ENCODE results near the gene FAM240B. TPM values are rescaled to one million over a fixed set of nuclear protein-coding genes. Genes with fewer than 3 reads are reported as not detected.
A peak's percentile ranks its signal among the peaks of the same experiment; 100 is the strongest.

Gene FAM240B
- total and polyA plus RNA-seq, 2 experiments from 2014 or later: not detected

DNA sequence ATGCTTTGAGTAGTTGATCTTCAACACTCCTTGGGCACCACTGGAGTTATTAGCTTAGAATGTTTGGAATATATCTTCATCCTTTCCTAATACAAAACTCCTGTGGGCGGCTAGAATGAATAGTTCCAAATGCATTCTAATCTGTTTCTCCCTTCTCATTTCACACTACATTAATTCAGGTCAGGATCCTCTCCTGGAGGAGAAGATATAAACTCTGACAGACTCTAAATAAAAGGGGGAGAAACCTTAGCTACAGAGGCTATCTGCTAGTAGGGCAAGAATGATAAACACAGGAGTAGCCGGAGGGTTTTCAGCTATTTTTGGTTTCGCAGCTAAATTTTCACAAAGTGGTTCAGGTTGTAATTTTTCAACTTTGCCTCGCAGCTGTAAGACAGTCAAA, 45.2 kb upstream of the FAM240B start:
- Histone ChIP-seq H2AFZ (no peak overlapping the region), H3K4me3 (no peak overlapping the region), H3K4me2 (no peak overlapping the region), H4K20me1 (replicated peaks; ENCODE audit: insufficient read depth) (no peaks in the 10 kb centered on the region), H3K79me2 (replicated peaks; ENCODE audit: insufficient read depth) (no peaks in the 10 kb centered on the region), H3K9me2 (ENCODE audit: insufficient read depth) (no peaks in the 10 kb centered on the region), H3F3A (replicated peaks; ENCODE audit: low read depth) (no peaks in the 10 kb centered on the region), H3K4me1 (ENCODE audit: insufficient read depth) (peaks cover 18% of the 10 kb centered on the region), H3K27ac (ENCODE audit: low read depth) (no peak overlapping the region), H3K27me3 (ENCODE audit: insufficient read depth) (no peaks in the 10 kb centered on the region), H3K36me3 (ENCODE audit: insufficient read depth) (no peaks in the 10 kb centered on the region)
- peaks cover 3% of the 10 kb centered on the region; the same call in 2 of the 3 replicates for H3K36me3 Mint-ChIP-seq (ENCODE audit: low read depth)
- no peak overlapping the region for H3K4me3 Mint-ChIP-seq
- peaks cover 2% of the 10 kb centered on the region; the same call in 2 of the 3 replicates for H3K9me3 Mint-ChIP-seq
- TF ChIP-seq, protein P1, sequence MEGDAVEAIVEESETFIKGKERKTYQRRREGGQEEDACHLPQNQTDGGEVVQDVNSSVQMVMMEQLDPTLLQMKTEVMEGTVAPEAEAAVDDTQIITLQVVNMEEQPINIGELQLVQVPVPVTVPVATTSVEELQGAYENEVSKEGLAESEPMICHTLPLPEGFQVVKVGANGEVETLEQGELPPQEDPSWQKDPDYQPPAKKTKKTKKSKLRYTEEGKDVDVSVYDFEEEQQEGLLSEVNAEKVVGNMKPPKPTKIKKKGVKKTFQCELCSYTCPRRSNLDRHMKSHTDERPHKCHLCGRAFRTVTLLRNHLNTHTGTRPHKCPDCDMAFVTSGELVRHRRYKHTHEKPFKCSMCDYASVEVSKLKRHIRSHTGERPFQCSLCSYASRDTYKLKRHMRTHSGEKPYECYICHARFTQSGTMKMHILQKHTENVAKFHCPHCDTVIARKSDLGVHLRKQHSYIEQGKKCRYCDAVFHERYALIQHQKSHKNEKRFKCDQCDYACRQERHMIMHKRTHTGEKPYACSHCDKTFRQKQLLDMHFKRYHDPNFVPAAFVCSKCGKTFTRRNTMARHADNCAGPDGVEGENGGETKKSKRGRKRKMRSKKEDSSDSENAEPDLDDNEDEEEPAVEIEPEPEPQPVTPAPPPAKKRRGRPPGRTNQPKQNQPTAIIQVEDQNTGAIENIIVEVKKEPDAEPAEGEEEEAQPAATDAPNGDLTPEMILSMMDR (conservative IDR thresholded peaks at IDR 0.05; ENCODE audit: low read depth in 2 of 2): no peak
- TF ChIP-seq NANOG (IDR thresholded peaks at IDR 0.05; ENCODE audit: borderline replicate concordance) (no peak), EZH2phosphoT487 (IDR thresholded peaks at IDR 0.05; ENCODE audit: unreplicated experiment) (no peak)
- DNase-seq (ENCODE audit: low spot score) (no peak), ATAC-seq (no peak)
- H3K4me1 Mint-ChIP-seq: peaks cover 23% of the 10 kb centered on the region
- no peaks in the 10 kb centered on the region for H3K27me3 Mint-ChIP-seq (ENCODE audit: insufficient read depth, low read depth, poor library complexity)
- H3K27ac Mint-ChIP-seq: no peak overlapping the region

DNA sequence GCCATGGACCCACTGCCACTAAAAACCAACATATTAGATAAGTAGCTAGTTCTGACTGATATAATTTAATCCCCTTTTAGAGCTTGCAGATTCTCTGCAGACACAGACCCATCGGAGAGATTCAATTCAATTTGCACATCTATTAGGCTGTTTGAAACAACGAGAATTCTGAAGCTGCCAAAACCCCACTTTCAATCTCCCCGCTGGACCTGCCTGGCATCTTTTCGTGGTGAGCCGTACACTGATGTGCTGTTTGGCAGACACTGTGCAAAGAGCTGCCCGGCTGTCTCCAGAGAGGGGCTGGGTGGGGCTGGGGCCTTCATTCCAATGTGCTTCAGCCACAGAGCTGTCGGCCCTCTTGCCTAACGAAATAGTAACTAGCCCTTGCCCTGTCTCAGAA, 42.1 kb upstream of the FAM240B start:
- no peaks in the 10 kb centered on the region for H3K27me3 Mint-ChIP-seq (ENCODE audit: insufficient read depth, low read depth, poor library complexity)
- peaks cover 2% of the 10 kb centered on the region; the same call in 2 of the 3 replicates for H3K9me3 Mint-ChIP-seq
- Histone ChIP-seq H3K4me3 (peak overlapping the region; percentile 12; the same call in 1 of the 2 replicates), H3K27me3 (ENCODE audit: insufficient read depth) (no peaks in the 10 kb centered on the region), H3K36me3 (ENCODE audit: insufficient read depth) (no peaks in the 10 kb centered on the region), H3K4me2 (peak overlapping the region; percentile 67), H3K27ac (ENCODE audit: low read depth) (peak overlapping the region; percentile 84; the same call in 1 of the 2 replicates), H2AFZ (no peak overlapping the region), H3K79me2 (replicated peaks; ENCODE audit: insufficient read depth) (no peaks in the 10 kb centered on the region), H3K4me1 (ENCODE audit: insufficient read depth) (peaks cover 20% of the 10 kb centered on the region), H3F3A (replicated peaks; ENCODE audit: low read depth) (no peaks in the 10 kb centered on the region), H3K9me2 (ENCODE audit: insufficient read depth) (no peaks in the 10 kb centered on the region), H4K20me1 (replicated peaks; ENCODE audit: insufficient read depth) (no peaks in the 10 kb centered on the region)
- no peak overlapping the region for H3K4me3 Mint-ChIP-seq
- peaks cover 3% of the 10 kb centered on the region; the same call in 2 of the 3 replicates for H3K36me3 Mint-ChIP-seq (ENCODE audit: low read depth)
- peak; percentile 13 for DNase-seq (ENCODE audit: low spot score)
- no peak for TF ChIP-seq ZNF114 (CRISPR knock-in tag; IDR thresholded peaks at IDR 0.05)
- TF ChIP-seq, protein P2, sequence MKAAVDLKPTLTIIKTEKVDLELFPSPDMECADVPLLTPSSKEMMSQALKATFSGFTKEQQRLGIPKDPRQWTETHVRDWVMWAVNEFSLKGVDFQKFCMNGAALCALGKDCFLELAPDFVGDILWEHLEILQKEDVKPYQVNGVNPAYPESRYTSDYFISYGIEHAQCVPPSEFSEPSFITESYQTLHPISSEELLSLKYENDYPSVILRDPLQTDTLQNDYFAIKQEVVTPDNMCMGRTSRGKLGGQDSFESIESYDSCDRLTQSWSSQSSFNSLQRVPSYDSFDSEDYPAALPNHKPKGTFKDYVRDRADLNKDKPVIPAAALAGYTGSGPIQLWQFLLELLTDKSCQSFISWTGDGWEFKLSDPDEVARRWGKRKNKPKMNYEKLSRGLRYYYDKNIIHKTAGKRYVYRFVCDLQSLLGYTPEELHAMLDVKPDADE (IDR thresholded peaks at IDR 0.05): no peak
- no peak for TF ChIP-seq STAT1 (IDR thresholded peaks at IDR 0.05; ENCODE audit: unreplicated experiment)
- TF ChIP-seq JUNB (IDR thresholded peaks at IDR 0.05; ENCODE audit: unreplicated experiment): no peak
- TF ChIP-seq, protein P3, sequence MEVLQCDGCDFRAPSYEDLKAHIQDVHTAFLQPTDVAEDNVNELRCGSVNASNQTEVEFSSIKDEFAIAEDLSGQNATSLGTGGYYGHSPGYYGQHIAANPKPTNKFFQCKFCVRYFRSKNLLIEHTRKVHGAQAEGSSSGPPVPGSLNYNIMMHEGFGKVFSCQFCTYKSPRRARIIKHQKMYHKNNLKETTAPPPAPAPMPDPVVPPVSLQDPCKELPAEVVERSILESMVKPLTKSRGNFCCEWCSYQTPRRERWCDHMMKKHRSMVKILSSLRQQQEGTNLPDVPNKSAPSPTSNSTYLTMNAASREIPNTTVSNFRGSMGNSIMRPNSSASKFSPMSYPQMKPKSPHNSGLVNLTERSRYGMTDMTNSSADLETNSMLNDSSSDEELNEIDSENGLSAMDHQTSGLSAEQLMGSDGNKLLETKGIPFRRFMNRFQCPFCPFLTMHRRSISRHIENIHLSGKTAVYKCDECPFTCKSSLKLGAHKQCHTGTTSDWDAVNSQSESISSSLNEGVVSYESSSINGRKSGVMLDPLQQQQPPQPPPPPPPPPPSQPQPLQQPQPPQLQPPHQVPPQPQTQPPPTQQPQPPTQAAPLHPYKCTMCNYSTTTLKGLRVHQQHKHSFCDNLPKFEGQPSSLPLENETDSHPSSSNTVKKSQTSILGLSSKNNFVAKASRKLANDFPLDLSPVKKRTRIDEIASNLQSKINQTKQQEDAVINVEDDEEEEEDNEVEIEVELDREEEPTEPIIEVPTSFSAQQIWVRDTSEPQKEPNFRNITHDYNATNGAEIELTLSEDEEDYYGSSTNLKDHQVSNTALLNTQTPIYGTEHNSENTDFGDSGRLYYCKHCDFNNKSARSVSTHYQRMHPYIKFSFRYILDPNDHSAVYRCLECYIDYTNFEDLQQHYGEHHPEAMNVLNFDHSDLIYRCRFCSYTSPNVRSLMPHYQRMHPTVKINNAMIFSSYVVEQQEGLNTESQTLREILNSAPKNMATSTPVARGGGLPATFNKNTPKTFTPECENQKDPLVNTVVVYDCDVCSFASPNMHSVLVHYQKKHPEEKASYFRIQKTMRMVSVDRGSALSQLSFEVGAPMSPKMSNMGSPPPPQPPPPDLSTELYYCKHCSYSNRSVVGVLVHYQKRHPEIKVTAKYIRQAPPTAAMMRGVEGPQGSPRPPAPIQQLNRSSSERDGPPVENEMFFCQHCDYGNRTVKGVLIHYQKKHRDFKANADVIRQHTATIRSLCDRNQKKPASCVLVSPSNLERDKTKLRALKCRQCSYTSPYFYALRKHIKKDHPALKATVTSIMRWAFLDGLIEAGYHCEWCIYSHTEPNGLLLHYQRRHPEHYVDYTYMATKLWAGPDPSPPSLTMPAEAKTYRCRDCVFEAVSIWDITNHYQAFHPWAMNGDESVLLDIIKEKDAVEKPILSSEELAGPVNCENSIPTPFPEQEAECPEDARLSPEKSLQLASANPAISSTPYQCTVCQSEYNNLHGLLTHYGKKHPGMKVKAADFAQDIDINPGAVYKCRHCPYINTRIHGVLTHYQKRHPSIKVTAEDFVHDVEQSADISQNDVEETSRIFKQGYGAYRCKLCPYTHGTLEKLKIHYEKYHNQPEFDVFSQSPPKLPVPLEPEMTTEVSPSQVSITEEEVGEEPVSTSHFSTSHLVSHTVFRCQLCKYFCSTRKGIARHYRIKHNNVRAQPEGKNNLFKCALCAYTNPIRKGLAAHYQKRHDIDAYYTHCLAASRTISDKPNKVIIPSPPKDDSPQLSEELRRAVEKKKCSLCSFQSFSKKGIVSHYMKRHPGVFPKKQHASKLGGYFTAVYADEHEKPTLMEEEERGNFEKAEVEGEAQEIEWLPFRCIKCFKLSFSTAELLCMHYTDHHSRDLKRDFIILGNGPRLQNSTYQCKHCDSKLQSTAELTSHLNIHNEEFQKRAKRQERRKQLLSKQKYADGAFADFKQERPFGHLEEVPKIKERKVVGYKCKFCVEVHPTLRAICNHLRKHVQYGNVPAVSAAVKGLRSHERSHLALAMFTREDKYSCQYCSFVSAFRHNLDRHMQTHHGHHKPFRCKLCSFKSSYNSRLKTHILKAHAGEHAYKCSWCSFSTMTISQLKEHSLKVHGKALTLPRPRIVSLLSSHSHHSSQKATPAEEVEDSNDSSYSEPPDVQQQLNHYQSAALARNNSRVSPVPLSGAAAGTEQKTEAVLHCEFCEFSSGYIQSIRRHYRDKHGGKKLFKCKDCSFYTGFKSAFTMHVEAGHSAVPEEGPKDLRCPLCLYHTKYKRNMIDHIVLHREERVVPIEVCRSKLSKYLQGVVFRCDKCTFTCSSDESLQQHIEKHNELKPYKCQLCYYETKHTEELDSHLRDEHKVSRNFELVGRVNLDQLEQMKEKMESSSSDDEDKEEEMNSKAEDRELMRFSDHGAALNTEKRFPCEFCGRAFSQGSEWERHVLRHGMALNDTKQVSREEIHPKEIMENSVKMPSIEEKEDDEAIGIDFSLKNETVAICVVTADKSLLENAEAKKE (CRISPR knock-in tag; IDR thresholded peaks at IDR 0.05): no peak
- TF ChIP-seq ZNF331 (CRISPR knock-in tag; IDR thresholded peaks at IDR 0.05; ENCODE audit: low read depth): no peak
- no peak for TF ChIP-seq CREB1 (CRISPR knock-in tag; IDR thresholded peaks at IDR 0.05; ENCODE audit: low read depth)
- TF ChIP-seq NANOG (IDR thresholded peaks at IDR 0.05; ENCODE audit: borderline replicate concordance): no peak
- peaks cover 23% of the 10 kb centered on the region for H3K4me1 Mint-ChIP-seq
- H3K27ac Mint-ChIP-seq: no peak overlapping the region; the same call in 1 of the 2 replicates
- ATAC-seq: peak; percentile 53; the same call in 2 of the 3 replicates

All from GM23338 (cell line).